Stimulated activated CD4-positive, alpha-beta T cell treated with anti-CD3 and anti-CD28 coated beads, Interleukin-12 subunit alpha, Interleukin-12 subunit beta, amount 100 ng/mL, for 4 hours (primary cell): ENCODE results near the gene EXOC3L4.
"Not testable (repeated sequence)": the region's sequence is repeated elsewhere in the genome, so short reads cannot be mapped to it uniquely, and the experiment has no call there.

Source experiments
- DNase-seq: peaks from one replicate; pipeline ENCODE4 v3.0.0-alpha.2; 2020

Gene EXOC3L4

DNA sequence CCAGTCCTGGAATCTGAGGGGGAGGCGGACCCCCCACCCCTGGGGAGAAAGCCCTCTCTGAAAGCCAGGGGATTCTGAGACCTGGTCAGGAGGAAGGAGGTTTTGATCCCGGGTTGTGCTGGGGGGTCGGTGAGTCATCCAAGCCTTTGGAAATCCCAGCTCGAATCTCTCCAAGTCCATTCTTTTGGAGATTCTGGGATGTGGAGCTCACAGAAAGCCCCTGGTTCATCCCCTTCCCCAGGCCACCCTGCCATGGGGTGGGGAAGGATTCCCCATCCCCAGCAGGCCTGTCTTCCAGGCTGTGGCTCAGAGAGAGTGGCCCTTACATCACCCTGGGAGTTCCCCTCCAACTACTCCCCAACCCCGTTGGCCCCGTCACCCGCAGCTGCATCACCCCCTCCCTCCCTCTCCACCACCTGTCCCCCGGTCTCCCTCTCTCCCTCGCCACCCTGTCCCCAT, 14.3 kb downstream of the EXOC3L4 start:
- no peak for DNase-seq

DNA sequence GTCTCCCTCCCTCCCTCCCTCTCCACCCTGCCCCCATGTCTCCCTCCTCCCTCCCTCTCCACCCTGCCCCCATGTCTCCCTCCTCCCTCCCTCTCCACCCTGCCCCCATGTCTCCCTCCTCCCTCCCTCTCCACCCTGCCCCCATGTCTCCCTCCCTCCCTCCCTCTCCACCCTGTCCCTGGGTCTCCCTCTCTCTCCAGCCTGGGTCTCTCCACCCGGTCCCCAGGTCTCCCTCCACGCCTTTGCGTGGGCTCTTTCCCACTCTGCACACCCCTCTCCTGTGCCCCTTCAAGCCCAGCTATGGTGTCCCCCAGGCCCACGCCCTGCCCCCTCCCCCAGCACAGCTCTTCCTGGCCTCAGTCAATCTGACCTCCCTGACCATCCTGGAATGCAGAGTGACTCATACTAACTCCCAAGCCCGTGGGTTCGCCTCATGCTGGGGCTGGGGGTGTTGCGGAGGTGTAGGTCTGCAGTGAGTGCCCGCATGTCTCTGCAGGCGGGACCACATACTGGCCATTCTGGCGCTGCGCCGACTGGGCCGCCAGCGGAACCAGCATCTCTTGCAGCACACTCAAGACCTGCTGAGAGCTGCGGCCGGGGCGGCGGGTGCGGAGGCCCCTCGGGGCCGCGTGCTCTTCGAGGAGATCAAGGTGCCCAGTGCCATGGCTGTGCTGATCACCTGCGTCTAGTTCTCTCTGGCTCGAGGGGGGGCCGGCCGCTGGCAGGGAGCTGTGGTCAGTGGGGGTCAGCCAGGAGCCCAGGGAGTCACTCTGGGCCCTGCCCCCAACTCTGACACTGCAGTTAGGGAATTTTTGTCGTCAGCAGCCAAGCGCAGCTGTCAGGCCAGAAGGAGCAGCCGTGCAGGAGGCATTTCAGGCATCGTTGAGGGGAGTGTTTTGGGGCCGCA, 15.3 kb downstream of the EXOC3L4 start:
- DNase-seq = no peak

DNA sequence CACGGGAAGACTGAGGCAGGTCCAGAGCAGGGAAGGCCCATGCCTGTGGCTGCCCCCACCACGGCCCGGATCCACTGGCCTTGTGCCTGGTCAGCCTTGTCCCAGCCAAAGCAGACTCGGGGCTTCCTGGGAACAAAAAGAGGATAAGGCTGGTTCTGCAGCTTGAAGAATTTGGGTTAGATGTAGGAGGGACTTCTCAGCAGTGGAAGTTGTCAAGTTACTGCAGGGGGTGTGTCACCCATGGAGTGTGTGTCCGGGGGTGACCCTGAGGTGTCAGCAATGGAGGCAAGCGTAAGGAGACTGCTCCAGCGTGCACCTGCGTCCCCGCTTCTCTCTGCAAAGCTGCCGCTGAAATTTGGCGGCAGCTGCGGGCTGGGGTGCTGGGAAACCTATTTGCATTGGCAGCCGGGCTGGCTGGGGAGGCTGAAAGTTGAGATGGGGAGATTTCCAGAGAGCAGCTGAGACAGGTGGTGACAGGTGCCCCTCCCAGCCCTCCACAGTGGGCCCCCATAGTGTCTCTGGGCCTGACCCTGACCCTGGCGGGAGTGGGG, 16.2 kb downstream of the EXOC3L4 start:
- DNase-seq = no peak

DNA sequence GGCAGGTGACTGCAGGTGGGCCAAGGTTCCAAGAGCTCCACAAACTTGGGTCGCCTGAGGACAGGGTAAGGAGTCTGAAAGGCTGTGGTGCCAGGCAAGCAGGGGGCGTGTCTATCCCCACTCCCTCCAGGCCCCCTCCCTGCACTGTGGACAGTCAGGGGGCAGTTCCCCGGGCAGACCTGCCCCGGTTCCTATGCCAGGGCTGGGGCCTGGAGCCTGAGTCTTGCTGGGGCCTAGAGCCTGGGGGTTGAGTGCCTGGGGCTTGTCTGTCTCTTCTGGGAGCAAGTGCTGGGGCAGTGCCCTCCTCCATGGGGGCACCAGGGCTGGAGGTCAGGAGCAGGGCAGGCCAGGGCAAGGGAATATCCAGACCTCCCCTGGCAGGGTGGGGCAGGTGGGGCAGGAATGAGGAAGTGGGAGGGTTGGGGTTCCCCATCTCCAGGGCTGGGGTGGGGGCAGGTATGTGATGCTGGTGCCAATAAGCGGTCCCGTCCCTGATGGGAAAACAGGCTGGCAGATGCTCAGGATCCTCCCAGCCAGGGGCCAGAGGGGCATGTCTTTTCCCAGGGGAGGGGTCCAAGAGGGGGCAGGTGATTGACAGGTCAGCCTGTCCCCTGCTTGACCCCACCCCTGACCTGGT, 16.8 kb downstream of the EXOC3L4 start:
- DNase-seq = no peak

DNA sequence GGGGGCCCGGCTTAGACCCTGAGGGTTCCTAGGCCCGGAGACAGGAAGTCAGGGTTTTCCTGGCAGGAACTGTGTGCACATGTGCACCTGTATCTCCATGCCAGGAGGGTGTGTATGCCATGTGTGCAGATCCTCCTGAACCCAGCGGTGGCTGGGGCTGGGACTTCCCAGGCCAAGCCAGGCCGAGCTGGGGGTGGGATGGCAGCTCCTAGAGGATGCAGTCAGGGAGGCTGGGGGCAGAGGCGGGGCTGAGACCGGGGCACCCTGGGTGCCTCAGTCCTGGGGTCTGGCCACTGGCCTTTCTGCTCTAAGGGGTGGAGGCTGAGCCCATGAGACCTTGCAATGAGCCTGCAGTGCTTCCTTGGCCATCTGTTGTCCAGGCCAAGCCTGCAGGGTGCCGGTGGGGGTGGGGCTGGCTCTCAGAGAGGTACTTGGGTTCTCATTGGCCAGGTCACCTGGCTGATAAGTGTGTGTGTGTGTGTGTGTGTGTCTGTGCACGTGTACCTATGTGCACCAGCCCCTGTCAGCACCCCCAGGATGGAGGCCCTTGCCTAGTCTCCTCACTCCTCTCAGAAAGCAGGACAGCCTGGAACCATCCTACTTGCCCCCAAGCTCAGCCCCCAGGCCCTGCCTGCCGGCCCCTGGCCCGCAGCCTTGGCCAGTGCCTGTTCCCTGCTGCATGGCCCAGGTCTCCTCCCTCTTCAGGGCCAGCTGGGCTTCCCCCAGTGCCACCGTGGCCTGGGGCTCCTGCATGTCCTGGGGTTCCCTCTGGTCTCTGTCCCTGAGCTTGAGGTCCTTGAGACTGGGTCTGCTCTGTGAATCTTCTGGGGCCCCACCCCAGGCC, 18.1 kb downstream of the EXOC3L4 start:
- DNase-seq = no peak

DNA sequence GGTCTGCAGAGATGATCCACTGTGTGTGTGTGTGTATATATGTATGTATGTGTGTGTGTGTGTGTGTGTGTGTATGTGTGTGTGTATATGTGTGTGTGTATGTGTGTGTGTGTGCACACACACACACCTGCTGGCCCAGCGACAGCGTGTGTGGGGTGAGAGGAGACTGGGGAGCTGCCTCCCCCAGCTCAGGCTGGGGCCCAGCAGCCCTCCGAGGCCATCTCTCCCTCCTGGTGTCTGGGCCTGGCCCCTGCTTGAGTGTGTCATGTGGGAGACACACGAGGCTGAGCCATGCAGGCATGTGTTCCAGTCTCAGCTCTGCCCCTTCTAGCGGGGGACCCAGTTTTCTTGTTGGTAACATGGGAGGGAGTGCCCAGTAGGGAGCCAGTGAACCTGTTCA, 18.8 kb downstream of the EXOC3L4 start:
- no peak for DNase-seq

DNA sequence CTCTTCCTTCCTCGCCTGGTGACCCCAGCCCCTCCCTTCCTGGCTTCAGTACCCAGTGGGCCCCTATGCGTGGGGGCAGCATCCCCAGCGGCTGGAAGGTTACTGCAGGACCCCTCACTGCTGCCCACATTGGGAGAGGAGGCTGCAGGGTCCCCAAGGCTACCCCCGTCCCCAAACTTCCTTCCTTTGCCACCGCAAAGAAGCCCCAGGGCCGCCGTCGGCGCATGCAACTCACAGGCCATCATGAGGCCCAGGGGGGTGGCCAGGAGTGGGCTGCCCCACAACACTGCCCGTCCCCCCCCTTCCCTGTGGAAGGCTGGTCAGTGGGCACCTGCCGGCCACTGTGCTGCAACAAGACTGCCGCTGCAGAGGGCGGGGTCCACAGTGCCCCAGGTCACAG, 19.2 kb downstream of the EXOC3L4 start:
- DNase-seq = no peak

DNA sequence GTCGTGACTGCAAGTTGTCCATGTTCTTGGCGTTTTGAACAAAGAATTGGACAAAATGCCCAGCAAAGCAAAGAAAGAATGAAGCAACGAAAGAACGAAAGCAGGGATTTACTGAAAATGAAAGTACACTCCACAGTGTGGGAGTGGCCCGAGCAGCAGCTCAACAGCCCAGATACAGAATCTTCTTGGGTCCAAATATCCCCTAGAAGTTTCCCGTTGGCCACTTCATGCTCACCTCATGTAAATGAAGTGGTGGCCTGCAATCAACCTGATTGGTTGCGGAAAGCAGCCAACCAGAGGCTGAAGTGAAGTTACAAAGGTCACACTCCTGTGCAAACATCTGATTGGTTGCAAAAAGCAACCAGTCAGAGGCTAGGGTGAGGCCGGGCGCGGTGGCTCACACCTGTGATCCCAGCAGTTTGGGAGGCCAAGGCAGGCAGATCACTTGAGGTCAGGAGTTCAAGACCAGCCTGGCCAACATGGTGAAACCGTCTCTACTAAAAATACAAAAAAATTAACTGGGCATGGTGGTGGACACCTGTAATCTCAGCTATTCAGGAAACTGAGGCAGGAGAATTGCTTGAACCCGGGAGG, 20.7 kb downstream of the EXOC3L4 start:
- not testable (repeated sequence) for DNase-seq

DNA sequence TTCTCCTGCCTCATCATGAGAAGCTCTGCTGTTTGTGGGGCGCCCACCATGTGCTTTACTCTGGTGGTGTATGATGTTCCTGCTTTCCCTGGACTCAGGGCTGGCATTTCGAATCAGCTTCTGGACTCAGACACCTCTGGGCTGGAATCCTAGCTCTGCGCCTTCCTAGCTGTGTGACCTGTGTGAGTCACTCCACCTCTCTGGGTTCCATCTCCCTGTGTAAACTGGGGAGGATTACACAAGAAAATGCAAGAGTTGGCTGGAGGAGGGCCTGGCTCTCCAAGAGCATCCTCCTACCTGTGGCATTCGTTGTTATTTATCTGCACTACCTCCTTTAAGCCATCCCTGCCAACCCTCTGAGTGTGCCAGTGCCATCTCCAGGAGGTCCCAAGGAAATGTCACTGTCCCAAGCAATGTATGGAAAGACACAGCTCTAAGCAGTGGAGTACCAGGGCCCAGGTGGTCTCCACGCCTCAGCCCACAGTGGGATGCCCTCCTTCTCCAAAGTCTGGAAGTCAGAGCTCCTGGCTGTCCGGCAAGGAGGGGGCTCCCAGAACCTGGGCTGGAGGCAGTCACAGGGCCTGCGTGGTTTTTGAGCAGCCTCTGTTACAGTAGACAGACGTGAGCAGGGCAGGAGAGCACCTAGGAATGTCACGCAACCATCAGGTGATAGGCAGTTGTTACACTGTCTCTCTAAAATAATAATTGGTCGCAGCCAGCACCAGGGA, 21.5 kb downstream of the EXOC3L4 start:
- DNase-seq = no peak

DNA sequence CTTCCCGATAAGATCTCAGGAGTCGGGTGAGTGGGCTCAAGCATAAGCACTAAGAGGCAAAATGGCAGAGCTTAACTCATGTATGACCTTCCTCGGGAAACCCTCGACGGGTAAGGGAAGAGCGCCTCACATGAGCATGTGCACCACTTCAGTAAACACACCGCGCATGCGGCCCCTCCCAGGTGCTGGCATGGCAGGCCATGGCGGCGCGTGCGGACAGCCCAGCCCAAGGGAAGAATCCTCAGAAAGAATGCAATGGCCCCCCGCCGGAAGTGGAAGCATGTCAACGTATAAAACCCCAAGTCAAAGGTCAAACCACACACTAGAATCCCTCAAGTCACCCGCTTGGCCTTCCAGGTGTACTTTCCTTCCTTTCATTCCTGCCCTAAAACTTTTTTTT, 22.1 kb downstream of the EXOC3L4 start:
- DNase-seq = no peak

DNA sequence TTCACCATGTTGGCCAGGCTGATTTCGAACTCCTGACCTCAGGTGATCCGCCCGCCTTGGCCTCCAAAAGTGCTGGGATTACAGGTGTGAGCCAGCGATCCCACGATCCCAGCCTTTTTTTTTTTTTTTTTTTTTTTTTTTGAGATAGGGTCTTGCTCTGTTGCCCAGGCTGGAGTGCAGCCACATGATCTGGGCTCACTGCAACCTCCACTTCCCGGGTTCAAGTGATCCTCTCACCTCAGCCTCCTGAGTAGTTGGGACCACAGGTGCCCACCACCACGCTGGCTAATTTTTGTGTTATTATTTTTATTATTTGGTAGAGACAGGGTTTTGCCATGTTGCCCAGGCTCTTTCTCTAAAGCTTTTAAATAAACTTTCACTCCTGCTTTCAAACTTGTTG, 23.0 kb downstream of the EXOC3L4 start:
- DNase-seq = not testable (repeated sequence)

DNA sequence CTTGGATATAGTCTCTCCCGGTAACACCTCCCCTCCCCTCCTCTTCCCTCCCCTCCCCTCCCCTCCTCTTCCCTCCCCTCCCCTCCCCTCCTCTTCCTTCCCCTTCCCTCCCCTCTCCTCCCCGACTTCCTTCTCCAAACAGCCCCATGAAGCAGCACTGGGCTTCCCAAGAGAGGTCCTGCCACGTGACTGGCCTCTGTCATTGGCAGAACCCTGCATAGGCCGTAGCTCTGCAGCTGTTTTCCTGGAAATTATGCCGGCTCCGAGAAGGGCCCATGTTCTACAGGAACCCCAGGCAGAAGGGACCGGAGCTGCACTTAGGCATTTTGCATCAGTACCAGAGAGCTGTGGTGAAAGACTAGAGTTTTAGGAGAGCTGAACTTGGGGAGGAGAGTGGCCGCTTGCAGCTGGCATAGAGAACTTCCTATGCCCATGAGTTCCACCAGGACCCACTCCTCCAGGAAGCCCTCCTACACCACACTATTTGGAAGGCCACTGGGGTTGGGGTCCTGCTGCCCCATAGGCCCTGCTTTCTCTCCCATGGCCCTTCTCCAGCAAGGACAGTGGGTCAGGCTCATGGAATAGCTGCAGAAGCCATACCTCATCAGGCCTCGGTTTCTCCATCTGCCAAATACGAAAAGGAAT, 23.6 kb downstream of the EXOC3L4 start:
- DNase-seq = no peak

DNA sequence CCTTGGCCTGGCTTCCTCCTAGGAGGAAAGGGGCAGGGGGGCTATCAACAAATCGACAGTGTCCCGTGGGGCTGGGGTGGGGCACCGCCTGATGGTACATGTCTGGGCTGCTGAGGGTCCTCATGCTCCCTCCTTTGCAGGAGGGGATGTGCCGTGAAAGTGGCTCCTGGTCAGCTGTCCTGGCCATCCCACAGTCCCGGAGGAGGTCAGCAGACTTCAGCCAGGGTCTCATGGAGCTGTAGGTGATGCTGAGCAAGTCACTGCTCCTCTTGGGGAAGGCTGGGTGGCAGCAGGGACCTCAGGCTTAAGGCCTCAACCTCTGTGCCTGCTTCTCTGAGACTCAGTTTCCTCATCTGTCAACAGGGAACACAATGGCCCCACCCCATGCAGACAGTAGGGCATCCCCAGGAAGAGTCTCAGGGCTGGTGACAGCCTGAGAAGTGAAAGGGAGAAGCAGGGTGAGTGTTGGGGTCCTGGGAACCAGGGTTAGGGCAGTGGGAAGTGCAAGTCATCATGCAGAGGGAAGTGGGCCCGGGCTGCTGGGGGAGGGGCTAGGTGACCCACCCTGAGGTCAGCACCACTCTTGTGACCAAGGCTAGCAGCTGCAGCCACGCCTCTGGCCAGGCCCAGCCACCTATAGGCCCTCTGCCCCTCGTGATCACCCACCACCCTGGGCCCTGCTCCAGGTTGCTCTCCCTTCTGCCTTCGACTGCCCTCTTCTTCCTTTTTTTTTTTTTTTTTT, 24.3 kb downstream of the EXOC3L4 start:
- DNase-seq = no peak

DNA sequence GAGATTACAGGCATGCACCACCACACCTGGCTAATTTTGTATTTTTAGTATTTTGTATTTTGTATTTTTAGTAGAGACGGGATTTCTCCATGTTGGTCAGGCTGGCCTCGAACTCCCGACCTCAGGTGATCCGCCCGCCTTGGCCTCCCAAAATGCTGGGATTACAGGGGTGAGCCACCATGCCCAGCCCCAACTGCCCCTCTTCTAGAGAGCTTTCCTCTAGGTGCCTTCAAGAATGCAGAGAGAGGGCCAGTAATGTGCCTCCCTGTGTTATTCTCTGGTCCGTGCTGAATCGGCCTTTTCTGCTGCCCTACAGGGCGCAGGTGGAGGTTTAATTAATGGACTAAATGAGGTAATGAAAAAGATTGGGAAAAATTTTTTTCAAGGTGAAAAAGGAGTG, 25.0 kb downstream of the EXOC3L4 start:
- not testable (repeated sequence) for DNase-seq

DNA sequence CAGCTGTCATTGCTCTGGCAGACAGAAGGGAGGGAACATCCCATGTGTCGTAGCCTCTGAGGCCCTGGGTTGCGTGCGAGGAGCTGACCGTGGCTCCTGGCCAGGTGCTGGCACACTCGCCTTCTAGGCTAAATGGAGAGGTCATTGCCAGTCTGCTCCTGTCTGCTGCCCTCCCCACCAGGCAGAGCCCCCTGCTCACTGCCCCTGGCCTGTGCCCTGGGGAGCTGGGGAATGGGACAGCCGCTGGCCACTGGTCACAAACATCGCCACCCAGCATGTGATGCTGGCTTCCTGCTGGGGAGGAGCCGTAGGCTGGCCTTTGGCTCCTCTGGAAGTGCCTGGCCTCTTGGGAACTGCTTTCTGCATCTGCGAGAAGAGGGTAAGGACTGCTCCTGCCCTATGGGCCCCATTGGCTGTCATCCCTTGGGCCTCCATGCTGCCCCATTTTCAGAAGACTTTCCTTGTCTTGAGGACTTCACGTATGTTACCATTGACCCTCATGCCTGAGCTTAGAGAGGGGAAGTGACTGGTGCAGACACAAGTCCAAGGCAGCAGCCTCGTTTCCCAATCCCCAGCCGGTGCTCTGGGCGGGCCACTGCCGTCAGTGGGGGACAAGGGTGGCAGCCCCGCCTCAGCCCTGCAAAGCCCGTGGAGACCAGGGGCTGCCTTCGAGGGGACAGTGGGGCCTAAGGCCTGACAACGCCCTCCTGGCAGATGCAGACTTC, 26.8 kb downstream of the EXOC3L4 start:
- DNase-seq = no peak

DNA sequence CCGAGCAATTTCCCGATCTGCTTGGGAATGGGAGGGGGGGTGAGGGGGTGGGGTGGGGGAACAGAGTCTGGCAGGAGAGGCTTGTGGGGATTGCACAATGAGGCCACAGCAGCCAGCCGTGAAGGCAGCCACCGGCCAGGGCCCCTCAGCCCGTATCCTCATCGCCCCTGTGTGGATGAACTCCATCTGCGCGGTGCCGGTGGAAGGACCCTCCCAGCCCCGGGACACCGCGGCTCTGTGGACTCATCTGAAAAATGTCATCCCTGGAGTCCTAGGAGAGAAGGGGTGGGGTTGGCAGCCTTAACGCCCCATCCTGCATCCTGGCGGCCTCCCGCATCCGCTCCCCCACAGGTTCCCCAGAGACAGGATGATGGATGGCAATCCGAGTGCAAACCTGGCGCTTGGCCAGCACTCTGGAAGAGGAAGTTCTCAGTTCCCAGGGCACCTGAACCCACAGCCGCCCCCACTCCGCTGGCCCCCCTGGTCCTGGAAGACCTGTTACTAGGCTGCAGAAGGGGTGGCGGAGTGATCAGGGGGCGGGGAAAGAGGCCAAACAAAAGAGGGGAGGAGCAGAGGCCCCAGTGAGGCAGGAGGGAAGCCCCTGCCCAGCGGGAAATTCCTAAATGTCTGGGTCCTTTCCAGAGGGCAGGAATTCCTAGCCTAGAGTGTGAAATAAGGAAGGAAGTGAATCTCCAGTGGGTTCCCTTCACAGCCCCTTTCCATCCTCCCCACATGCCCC, 27.5 kb downstream of the EXOC3L4 start:
- DNase-seq = no peak

DNA sequence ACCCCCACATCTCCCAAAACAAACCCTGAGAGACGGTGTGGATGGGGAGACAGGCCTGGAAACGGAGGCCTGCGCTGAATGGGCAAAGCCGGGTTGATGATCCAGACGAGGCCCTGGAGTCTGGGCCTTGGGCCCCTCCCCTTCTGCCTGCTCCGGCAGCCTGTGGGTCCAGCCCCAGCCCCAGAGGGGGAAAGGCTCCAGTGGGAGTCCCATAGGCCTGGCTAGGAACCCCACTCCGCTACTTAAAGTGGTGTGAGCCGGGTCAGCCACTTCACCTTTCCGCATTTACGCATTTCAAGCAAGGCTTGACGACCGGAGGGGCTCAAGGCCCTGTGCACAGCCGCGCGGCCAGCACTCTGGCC, 28.0 kb downstream of the EXOC3L4 start:
- DNase-seq = no peak

DNA sequence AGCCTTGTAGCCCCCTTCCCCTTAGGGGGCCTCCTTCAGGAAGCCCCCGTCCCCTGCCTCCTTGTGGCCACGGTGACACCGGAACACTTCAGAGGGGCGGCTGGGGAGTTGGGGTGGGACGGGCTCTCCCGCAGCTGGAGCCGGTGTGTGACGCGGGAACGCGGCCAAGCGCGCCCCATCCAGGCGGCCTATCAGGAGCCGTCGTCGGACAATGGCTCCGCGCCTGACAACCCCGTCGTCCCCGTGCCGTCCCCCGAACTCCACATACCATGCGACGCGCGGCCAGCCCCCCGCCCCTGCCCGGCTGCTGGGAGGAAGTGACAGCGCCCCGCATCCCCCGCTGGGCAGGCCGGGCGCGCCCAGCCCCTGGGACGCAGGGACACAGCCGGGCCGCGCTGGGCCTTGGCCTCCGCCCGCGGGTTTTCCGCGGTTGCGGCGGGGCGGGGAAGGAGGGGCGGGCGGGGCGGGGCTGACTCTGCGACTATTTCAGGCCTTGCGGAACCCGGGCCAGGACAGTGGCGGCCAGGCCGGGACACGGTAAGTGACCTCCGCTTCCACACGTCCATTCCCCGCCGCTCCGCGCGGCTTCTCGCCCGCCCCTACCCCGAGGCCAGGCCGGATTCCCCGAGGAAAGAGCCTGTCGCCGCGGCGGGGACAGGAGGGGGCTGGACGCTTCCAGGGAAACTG, 28.6 kb downstream of the EXOC3L4 start, which contains the start of gene TNFAIP2:
Gene TNFAIP2, plus strand, starts transcription at position 515 of the 687 bp plus-strand sequence. CDS start 2,997 bp downstream, outside the sequence.
- no peak for DNase-seq
